NCI-H1105 treated with DMSO at 0.1 percent for 48 hours (cell line): ENCODE results near the gene CNOT10.
"Not testable (repeated sequence)": the region's sequence is repeated elsewhere in the genome, so short reads cannot be mapped to it uniquely, and the experiment has no call there.

ENCODE experiments used
- DNase-seq: peaks from one replicate; lab custom pipeline; 2025; lab: John Stamatoyannopoulos, UW

The CNOT10 gene, protein sequence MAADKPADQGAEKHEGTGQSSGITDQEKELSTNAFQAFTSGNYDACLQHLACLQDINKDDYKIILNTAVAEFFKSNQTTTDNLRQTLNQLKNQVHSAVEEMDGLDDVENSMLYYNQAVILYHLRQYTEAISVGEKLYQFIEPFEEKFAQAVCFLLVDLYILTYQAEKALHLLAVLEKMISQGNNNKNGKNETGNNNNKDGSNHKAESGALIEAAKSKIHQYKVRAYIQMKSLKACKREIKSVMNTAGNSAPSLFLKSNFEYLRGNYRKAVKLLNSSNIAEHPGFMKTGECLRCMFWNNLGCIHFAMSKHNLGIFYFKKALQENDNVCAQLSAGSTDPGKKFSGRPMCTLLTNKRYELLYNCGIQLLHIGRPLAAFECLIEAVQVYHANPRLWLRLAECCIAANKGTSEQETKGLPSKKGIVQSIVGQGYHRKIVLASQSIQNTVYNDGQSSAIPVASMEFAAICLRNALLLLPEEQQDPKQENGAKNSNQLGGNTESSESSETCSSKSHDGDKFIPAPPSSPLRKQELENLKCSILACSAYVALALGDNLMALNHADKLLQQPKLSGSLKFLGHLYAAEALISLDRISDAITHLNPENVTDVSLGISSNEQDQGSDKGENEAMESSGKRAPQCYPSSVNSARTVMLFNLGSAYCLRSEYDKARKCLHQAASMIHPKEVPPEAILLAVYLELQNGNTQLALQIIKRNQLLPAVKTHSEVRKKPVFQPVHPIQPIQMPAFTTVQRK

DNA sequence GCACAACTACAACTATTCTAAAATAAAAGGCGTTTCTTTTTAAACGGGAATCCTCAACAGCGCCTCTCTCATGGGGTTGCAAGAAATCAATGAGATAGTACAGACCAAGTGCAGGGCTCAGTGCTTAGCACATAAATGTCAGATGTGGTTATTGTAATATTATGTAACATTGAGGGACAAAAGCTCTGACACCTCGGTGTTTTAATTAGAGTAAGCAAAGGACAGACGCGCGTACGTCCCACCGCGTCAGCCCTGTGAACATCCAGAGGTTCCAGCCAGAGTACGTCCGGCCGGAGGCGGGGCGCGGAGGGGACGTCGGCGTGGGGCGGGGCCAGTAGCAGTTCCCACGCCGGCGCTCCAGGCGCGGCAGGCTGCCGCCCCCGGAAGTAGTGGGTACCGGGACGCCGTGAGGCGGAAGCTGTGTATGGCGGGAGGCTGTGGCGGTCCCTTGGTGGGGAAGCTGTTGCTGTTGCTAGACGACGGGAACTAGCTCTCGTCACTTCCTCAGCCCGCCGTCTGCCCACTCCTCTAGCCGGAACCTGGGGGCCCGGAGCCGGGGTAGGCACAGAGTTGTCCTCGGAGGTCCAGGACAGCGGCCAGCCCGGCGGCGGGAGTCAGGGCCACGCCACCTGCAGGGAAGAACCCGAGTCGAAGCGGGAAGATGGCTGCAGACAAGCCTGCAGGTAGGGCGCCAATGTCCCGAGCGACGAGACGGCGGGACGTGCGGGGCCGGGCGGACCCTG, at the start of gene CNOT10:
Gene CNOT10, plus strand, starts transcription at position 389 of the 743 bp plus-strand sequence. Its CDS starts 273 bp downstream, at position 662.
- peak; percentile 85 for DNase-seq

DNA sequence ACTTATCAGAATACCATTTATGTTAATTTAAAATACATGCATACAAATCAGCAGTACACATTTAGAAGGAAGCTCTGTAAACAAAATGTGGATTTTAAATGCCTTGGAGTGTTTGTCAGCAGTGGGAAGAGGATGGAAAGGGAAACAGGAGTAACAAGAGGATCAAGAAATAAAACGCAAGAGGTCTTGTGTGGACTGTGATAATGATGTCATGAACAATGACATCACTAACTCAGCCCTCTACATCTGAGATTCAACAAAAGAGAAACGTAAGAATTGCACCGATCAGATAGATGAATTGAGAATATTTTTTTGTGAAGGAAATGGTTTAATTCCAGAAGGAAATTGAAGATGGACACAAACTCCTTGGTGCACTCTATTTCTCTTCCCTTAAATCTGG, 44.0 kb upstream of the CNOT10 start:
- DNase-seq, result no peak

- no peak for DNase-seq
Observed at GRCh38 chr3:32641356-32641755, 43.6 kb upstream of the CNOT10 start.

GRCh38 chr3:32643354-32643753, 41.6 kb upstream of the CNOT10 start:
- no peak for DNase-seq

GRCh38 chr3:32643816-32644215, 41.2 kb upstream of the CNOT10 start:
- DNase-seq, result no peak

DNA sequence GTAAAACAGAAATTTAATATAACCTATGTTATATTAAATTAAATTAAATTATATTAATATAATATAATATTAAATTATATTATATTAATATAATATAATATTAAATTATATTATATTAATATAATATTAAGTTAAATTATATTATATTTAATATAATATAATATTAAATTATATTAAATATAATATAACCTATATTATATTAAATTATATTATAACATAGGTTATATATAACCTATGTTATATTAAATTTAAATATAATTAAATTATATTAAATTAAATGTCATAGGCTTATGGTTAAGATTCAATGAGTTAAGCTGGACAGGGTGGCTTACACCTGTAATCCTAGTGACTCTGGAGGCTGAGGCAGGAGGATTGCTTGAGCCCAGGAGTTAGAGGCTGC, 40.6 kb upstream of the CNOT10 start:
- DNase-seq, result no peak

- no peak for DNase-seq
Observed at GRCh38 chr3:32646761-32647160, 38.2 kb upstream of the CNOT10 start.

DNA sequence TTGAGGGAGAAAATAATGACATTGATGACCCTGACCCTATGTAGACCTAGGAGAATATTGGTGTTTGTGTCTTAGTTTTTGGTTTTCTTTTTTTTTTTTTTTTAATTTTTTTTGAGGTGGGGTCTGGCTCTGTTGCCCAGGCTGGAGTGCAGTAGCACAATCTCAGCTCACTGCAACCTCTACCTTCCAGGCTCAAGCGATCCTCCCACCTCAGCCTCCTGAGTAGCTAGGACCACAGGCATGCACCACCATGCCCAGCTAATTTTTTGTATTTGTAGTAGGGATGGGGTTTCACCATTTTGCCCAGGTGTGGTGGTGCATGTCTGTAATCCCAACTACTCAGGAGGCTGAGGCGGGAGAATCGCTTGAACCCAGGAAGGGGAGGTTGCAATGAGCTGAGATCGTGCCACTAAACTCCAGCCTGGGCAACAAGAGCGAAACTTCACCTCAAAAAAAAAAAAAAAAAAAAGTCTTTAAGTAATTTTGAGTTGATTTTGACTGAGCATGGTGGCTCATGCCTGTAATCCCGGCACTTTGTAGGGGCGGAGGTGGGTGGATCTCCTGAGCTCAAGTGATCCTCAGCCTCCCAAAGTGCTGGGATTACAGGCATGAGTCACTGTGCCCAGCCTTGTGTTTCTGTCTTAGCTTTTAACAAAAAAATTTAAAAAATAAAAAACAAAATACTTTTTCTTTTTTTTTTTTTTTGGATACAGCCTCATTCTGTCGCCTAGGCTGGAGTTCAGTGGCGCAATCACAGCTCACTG, 32.5 kb upstream of the CNOT10 start:
- not testable (repeated sequence) for DNase-seq

GRCh38 chr3:32655167-32655566, 29.8 kb upstream of the CNOT10 start:
- no peak for DNase-seq

- no peak for DNase-seq
Observed at GRCh38 chr3:32660634-32661033, 24.4 kb upstream of the CNOT10 start.

- DNase-seq, result no peak
Observed at GRCh38 chr3:32662647-32663046, 22.3 kb upstream of the CNOT10 start.

DNA sequence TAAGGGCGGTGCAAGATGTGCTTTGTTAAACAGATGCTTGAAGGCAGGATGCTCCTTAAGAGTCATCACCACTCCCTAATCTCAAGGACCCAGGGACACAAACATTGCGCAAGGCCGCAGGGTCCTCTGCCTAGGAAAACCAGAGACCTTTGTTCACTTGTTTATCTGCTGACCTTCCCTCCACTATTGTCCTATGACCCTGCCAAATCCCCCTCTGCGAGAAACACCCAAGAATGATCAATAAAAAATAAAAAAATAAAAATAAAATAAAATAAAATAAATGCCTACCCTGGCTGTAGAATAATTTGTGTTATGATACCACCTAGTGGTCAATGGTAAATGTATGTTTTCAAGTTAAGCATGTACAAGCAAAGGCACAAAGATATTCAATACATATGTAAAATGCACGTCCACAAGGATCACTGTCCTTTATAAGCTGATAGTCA, 20.3 kb upstream of the CNOT10 start:
- DNase-seq, result peak; percentile 11

GRCh38 chr3:32667072-32667582, 17.9 kb upstream of the CNOT10 start:
- DNase-seq, result no peak

- not testable (repeated sequence) for DNase-seq
Observed at GRCh38 chr3:32669226-32669625, 15.8 kb upstream of the CNOT10 start.

GRCh38 chr3:32673730-32674129, 11.3 kb upstream of the CNOT10 start:
- DNase-seq, result not testable (repeated sequence)

GRCh38 chr3:32675164-32675563, 9.8 kb upstream of the CNOT10 start:
- no peak for DNase-seq

DNA sequence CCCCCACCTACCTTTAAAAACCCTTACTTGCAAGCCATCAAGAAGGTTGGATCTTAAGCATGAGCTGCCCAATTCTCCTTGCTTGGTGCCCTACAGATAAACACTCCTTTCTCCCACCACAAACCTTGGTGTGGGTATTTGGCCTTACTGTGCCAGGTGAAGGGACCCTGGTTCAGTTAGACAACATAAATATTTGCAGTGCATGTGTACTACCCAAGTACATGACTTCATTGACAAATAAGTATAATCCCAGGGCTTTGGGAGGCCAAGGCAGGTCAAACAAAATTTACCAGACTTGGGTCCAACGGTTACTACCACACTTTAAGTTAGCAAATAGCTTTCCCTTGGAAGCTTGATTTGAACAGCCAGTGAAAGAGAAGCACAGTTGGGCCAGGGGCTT, 9.3 kb upstream of the CNOT10 start:
- DNase-seq, result no peak

- DNase-seq, result no peak
Observed at GRCh38 chr3:32681811-32682210, 3.2 kb upstream of the CNOT10 start.

DNA sequence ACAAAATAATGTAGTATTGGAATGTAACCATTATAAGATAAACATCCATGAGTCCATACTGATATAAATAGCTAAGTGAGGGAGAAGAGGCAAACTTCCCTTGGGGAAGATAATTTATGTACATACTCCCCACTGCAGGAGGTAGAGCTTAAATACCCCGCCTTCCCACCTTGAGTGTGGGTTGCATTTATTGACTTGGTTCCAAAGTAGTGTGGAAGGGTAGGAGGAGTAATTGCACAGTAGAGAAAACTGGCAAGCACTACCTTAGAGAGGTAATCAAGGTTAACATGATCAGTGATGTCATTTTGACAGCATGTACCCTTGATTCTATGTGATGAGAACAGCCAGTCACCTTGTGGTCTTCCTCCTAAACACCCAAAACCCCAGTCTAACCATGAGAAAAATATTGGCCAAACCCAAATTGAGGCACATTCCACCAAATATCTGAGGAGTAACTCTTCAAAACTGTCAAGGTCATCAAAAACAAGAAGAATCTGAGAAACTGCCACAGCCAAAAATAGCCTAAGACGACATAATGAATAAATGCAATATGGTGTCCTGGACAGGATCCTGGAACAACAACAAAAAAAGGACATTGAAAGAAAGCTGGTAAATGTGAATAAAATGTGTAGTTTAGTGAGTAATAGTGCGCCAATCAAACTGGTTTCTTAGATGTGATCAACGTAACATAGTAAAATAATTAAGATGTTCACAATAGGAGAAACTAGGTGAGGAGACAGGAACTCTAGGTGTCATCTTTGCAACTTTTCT, 774 bp upstream of the CNOT10 start:
- DNase-seq, result no peak

DNA sequence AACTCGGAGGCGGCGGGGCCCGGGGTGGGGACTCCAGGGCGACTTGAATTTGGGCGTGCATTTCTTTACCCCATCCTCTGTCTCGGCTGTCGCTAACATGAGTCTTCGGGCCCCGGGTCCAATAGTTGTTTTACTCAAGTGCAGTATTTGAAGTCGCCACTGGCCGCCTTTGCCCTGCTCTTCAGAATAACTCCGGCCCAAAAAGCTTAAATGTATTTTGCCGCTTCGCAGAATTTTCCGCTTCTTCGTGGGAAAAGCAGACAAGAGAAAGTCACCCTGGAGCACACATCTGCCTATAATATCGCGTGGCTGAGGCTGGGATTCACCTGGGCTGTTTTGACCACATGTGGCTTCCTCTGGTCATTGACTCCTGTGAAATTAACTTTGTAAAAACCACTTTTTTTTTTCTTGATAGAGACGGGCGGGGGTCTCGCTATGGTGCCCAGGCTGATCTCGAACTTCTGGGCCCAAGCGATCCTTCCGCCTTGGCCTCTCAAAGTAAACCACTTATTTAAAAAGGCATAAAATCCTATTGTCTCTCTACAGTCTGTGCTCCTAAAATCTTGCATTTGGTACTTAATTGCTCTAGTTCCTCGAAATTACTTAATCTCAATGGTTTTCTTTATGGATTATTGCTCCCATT, 676 bp downstream of the CNOT10 start:
- no peak for DNase-seq
